ENCODE results near the gene SNN.

The SNN gene

DNA sequence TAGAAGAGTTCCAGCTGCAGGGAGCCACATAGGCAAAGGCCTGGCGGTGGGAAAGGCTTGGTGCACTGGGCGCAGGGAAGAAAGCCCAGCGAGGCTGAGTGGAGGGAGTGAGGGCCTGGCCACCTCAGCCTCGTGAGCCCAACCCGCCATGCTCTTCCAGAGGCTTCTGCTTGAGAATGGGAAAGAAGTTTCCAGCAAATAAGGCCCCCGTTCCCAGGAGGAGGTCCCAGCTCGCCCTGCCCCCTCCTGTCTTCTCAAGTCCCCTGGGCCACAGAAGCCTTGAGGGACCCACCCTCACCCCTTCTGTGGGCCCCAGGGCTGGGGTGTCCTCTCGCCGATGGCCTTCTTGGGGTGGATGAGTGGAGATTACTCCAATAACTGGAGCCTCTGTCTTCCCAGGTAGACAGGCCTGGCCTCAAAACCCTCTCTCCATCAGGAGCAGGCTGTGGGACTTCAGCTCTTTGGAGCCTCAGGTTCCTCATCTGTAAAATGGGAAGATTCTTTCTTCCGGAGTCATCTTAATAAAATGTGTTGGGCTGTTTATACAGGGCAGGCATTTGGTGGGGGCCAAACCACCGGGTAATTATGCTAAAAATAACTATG, 933 bp upstream of the SNN start:
- DNase-seq (ENCODE audit: low spot score): no peak

DNA sequence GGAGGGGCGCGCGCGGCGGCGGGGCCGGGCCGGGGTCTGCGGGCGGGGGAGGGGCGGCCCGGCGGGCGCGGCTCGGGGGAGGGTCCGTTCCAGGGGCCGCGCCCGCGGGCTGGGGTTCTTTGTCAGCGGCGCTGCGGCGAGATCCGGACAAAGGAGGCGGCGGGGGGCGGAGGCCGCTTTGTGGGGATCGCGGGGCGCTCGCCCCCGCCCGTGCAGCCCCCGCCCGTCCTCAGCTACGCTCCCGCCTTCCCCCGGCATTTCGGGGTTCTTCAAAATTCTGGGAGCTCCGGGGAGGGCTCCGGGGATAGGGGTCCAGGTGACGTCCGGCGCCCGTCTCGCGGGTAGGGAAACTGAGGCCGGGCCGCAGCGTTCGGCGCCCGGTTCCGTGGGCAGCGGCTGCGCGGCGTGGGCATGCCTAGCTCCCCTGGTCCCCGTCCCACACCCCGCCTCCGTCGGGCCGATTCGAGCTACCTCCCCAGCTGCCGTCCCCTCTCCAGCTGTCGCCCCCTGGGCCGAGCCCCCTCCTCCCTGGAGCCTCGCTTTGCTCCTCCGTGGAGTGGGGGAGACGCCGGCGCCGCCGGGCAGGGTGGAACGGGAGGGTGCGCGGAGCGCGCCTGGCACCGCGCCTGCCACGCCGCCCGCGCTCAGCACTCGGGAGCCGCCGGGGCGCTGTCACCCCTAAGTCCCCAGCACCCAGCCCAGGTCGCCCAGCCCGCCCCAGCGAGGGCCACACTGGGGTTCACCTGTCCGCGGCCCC, 546 bp downstream of the SNN start:
- no peak for DNase-seq (ENCODE audit: low spot score)

DNA sequence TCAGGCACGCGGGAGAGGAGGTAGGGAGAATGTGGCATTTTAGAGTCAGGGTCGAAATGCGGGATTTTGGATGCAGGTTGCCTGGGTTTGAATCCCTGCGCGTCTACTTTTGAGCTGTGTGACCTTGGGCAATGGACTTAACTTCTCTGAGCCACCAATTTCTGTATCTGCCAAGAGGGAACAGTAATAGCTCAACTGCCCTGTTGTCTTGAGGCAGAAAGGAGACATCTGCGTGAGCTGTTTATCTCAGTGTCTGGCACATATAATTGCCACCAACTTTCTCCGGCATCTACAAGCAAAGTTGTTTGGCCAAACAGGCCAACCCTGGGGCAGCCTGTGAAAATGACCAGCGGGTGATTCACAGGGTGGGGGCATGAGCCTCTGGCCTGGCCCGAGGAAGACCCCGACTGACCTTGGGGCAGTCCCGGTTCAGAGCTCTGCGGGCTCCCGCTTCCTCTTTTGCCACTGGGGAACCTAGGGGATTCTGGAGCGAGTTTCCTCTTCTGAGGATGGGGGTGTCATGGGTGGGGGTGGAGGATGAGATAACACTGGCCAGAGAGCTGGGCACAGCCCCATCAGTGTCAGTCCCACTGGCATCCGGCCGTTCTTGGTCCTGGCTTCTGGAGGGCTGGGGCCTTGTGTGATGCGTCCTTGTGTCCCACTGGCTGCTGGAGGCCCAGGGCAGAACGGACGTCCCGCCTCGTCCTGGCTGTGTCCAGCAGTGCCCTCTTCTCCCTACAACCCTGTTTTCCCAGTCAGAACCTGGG, 1.3 kb downstream of the SNN start:
- DNase-seq (ENCODE audit: low spot score): peak; percentile 54

DNA sequence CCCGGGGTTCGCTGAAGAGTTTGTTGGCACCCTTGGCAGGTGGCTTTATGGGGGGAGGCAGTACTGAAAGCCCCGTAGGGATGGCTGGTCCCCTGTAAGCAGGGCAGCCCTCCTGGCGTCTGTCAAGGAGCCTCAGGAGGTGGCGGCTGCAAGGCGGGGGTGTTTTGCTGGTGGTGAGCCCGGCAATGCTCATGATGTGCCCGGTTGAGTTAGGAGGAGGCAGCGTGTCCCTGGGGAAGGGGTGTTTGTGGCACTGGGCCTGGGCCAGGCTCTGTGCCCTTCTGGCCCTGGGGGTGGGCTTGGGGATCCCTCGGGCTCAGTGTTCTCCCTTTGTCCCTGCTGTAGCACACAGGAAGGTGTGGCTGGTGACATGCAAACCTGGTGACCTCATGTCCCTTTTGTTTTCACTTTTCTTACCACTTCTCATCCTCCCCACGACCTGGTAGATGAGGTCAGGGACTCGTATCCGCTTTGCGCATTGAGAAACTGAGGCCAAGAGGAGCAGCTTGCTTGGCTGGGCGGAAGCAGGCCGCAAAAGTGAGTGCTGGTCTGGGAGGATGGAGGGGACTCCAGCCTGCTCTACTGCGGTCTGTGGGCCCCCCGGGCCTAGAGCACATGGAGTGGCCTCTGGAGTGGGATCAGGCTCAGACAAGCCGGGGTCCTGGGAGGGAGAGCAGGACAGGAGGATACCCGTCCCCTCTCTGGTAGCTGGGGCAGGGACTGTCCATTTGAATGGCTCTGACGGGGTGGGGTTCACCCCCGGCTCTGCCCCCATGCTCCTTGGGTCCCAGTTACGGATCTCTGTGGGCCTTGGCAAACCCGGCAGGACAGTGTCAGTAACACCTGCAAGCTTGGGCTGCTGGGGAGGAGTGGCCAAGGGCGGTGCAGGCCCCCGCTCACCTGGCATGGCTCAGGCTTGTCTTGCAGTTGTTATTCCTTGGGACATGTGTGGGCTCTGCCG, 2.2 kb downstream of the SNN start:
- no peak for DNase-seq (ENCODE audit: low spot score)

DNA sequence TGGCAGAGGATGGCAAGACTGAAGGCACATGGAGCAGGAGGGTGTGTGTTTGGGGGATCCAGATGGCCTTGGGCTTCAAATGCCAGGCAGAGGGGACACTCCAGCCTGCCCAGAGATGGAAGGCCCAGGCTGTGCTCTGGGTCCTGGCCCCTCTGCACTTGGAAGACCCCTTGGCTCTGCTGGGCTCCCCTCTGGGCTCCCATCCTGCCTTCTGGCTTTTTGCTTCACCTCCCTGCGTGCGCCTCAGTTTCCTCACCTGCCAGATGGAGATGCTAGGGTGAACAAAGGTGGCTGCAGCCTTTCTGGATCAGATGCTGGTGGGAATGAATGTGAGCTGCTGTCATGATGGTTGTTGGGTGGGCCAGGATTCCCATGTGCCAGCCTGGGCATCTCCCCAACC, 3.0 kb downstream of the SNN start:
- no peak for DNase-seq (ENCODE audit: low spot score)

DNA sequence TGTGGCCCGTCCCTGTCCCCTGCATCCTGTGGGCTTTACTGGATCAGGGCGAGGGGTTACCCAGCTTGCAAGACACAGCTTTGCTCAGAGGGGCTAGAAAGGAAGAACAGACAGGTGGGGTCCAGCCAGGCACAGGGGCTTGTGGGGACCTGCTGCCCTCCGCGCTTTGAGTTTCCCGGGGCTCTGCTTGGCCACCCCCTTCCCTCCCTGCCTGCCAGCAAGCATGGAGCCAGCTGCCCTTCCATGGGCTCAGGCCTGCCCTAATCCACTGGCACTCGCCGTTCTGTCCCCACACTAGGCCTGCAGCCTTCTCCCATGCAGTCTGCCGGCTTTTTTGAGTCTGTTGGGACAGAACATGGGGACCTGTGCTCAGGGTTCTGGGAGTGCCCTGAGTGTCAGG, 3.4 kb downstream of the SNN start:
- DNase-seq (ENCODE audit: low spot score): no peak

GRCh38 chr16:11672206-11673090, 4.2 kb downstream of the SNN start:
- DNase-seq (ENCODE audit: low spot score): peak; percentile 41

DNA sequence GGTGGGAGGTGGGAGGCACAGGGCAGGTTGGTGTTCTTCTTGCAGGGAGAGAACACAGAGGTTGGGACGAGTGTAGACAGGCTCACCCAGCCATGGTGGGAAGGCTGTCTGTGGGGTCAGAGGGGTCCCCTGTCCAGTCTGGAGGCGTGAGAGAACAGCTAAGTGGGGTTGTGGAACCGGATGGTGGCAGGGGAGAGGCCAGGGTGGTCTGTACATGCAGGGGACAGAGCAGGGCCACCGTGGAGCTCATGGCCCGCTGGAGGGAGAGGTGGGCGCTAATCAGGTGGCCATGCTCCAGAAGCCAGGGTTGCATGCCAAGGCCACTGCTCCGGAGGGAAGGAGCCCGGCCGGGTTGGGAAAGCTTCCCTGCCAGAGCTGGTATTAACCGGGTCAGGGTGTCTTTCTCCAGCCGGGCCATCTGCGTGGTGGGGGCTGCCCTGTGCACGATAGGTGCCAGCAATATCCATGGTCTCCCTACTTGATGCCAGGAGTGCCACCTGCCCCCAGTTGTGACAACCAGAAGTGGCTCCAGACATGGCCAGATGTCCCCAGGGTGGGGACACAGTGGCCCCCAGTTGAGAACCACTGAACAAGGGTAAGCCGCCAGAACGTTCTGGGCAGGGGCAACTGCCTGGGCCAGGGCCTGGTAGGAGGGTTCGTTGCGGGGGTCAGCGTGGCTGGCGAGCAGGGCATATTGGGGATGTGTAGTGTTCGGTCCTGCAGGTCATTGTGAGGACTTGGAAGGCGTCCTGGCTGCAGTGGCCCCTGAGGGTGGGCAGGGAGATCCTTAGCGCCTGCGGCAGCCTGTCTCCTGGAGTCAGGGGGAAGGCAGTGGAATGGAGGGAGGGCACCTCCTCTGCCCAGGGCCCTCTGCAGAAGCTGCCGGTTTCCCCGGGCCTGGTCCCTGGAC, 5.1 kb downstream of the SNN start:
- no peak for DNase-seq (ENCODE audit: low spot score)

- no peak for DNase-seq (ENCODE audit: low spot score)
Measured at GRCh38 chr16:11674001-11674817, 6.0 kb downstream of the SNN start.

DNA sequence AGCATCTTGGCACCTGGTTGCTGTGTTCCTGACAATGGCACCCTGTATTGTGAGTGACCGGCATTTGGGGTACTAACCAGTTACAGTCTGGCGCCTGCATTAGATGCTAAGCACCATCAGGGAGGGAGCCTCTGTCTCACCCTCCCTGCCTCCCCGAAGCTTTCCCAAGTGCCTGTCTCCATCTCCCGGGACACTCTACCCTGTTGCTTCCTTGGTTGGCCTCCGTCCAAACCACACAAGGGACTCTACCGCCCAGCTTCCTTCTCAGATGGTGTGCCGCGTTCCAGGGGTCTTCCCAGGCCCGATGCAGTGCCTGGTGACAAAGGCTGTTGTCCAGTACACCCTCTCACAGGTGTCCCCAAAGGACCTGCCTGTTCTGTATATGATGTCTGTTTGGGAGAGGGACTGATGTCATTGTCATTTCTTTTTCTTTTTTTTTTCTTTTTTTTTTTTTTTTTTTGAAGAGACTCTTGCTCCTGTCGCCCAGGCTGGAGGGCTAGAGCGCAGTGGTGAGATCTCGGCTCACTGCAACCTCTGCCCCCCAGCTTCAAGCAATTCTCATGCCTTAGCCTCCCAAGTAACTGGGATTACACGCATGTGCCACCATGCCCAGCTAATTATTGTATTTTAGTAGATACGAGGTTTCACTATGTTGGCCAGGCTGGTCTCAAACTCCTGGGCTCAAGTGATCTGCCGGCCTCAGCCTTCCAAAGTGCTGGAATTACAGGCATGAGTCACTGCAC, 6.7 kb downstream of the SNN start:
- no peak for DNase-seq (ENCODE audit: low spot score)

DNA sequence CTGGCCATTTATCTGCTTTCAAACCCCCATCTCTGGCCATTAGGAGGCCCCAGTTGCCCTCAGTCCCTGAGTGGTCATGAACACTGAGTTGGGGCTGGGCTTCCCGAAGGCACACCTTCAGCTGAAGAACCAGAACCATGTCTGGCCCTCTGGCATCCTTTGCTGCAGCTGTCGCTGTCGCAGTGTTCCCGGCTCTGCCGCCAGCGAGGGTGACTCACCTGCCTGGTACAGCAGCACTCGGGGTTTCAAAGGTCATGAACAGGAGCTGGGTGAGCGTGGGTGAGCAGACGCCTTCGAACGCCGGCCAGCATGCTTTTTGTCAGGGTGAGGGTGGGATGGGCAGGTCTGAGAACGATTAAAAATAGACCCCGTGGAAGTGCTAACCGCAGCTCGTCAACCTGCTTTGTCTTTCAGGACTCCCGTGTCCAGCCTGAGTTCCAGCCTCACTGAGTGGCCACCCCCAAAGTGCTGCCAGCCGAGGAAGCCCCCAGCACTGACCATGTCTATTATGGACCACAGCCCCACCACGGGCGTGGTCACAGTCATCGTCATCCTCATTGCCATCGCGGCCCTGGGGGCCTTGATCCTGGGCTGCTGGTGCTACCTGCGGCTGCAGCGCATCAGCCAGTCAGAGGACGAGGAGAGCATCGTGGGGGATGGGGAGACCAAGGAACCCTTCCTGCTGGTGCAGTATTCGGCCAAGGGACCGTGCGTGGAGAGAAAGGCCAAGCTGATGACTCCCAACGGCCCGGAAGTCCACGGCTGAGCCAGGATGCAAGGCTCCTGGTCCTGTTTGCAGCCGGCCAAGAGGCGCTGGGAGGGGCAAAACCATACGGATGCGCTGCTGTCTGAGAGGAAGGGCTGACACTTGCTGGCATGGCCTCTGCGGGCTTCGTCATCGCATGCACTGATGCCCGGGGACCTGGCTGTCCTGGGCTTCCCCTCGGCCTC, 7.6 kb downstream of the SNN start:
- DNase-seq (ENCODE audit: low spot score): no peak

GRCh38 chr16:11676799-11677198, 8.5 kb downstream of the SNN start:
- DNase-seq (ENCODE audit: low spot score): no peak

DNA sequence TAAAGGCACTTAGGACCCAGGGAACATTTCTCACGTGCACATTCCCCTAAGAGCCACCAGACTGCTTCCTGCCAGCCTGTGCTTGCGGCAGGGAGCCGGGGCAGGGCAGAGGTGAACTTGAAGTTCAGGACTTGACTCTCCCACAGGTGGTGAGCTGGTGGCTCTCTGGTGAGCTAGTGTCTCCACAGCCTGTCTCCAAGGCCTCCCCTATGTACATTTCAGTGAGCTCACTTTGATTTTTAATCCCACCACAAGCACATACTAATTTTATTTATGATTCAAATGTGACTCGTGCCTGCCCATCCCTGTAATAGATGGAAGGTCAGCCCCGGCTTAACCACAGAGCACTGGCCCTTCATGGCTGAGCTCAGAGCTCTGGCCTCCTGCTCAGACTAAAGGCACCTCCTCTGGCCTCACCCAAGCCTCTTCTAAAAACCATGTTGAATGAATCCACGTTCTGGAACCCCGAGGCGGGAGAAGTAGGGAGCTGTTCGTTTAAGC, 9.2 kb downstream of the SNN start:
- DNase-seq (ENCODE audit: low spot score): no peak

DNA sequence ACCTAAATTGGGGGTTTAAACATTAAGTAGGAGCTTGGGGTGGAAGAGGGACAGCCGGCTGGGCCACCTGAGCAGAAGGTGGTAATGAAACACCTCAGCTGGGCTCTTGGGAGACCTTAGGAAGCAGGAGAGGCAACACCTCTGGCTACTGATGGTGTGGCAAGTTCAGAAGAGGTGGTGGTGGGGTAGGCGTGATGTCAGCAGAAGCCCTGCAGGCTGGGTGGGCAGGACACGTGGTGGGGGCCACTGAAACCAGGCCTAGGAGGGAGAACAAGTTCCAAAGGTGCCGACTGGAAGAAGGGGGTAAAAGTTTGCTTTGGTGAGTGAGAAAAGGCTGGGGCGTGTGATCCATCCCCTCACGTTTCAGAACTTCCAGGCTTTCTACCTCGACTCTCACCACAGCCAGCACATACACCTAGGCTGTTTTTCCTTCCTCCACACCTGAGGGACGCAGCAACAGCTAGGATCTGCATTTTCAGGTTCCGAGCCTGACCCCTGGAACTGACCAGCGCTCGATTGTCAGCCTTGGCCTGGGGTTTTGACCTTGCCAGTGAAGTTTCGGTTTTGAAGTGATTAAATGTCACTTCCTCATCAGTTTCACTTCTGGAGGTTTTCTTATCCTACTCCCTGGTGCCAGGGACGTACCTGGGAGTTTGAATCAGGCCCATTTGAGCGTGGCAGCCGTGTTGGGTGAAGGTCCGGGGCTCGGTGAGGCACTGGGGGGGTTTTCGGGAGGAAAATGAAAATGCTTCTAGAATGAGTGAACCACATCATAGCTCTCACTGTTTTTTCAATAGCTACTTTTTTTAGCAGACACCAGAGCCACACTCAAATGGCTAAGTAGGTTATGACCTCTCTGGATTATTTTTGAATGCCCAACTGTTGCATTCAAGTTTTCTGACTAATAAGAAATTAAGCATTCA, 10.0 kb downstream of the SNN start:
- no peak for DNase-seq (ENCODE audit: low spot score)

- no peak for DNase-seq (ENCODE audit: low spot score)
Measured at GRCh38 chr16:11679250-11679649, 11.0 kb downstream of the SNN start.

All from kidney capillary endothelial cell (primary cell).